GM18858 (cell line): ENCODE measurements around the gene HAVCR1.
"Not testable (repeated sequence)": the region's sequence is repeated elsewhere in the genome, so short reads cannot be mapped to it uniquely, and the experiment has no call there.

Experiments used
- ATAC-seq: cut with Tn5 transposase; IDR thresholded peaks from one replicate; pipeline ENCODE4 v1.9.1; 2021; ENCODE audit not compliant: unreplicated experiment

The HAVCR1 gene

GRCh38 chr5:157050050-157050449 lies 8.9 kb downstream of the HAVCR1 start:
- no peak for ATAC-seq

GRCh38 chr5:157049605-157050004 lies 9.3 kb downstream of the HAVCR1 start:
- ATAC-seq: no peak

- peak; percentile 74 for ATAC-seq
Measured at GRCh38 chr5:157047898-157048297, 11.0 kb downstream of the HAVCR1 start.

- not testable (repeated sequence) for ATAC-seq
Measured at GRCh38 chr5:157047016-157047415, 11.9 kb downstream of the HAVCR1 start.

GRCh38 chr5:157046041-157046440 lies 12.9 kb downstream of the HAVCR1 start:
- no peak for ATAC-seq

- no peak for ATAC-seq
Measured at GRCh38 chr5:157045601-157046000, 13.3 kb downstream of the HAVCR1 start.

- peak; percentile 42 for ATAC-seq
Measured at GRCh38 chr5:157038568-157039187, 20.2 kb downstream of the HAVCR1 start.

- not testable (repeated sequence) for ATAC-seq
Measured at GRCh38 chr5:157034106-157035072, 24.5 kb downstream of the HAVCR1 start.

GRCh38 chr5:157033071-157033583 lies 25.8 kb downstream of the HAVCR1 start:
- ATAC-seq: no peak

GRCh38 chr5:157030692-157031091 lies 28.2 kb downstream of the HAVCR1 start:
- no peak for ATAC-seq

GRCh38 chr5:157029457-157029856 lies 29.5 kb downstream of the HAVCR1 start:
- no peak for ATAC-seq

GRCh38 chr5:157027663-157028062 lies 31.3 kb downstream of the HAVCR1 start:
- peak; percentile 97 for ATAC-seq

GRCh38 chr5:157026789-157027424 lies 32.0 kb downstream of the HAVCR1 start:
- no peak for ATAC-seq

GRCh38 chr5:157025093-157025698 lies 33.7 kb downstream of the HAVCR1 start:
- ATAC-seq: peak; percentile 23

- no peak for ATAC-seq
Measured at GRCh38 chr5:157024208-157024959, 34.5 kb downstream of the HAVCR1 start.

- no peak for ATAC-seq
Measured at GRCh38 chr5:157022024-157022423, 36.9 kb downstream of the HAVCR1 start.

- no peak for ATAC-seq
Measured at GRCh38 chr5:157020511-157021222, 38.2 kb downstream of the HAVCR1 start.

GRCh38 chr5:157020002-157020401 lies 38.9 kb downstream of the HAVCR1 start:
- ATAC-seq: no peak

GRCh38 chr5:157014143-157014542 lies 44.8 kb downstream of the HAVCR1 start:
- ATAC-seq: not testable (repeated sequence)

- no peak for ATAC-seq
Measured at GRCh38 chr5:157006262-157006661, 52.7 kb downstream of the HAVCR1 start.
